Skin of body (tissue), 2 donors: ENCODE measurements around the gene NTRK2. TPM values are rescaled to one million over a fixed set of nuclear protein-coding genes. Genes with fewer than 3 reads are reported as not detected.

Experiments
- DNase-seq: peaks from one replicate; lab custom pipeline; 2025; lab: John Stamatoyannopoulos, UW
- total RNA-seq: library from RNA; depleted of rRNA; stranded (reverse); fragments of >200 nt; gene quantifications from one replicate; pipeline ENCODE4 v1.2.3, GENCODE V29; 2014

NTRK2 gene
- total RNA-seq, 1 donor from 2014 or later, result 35.3 TPM

DNA sequence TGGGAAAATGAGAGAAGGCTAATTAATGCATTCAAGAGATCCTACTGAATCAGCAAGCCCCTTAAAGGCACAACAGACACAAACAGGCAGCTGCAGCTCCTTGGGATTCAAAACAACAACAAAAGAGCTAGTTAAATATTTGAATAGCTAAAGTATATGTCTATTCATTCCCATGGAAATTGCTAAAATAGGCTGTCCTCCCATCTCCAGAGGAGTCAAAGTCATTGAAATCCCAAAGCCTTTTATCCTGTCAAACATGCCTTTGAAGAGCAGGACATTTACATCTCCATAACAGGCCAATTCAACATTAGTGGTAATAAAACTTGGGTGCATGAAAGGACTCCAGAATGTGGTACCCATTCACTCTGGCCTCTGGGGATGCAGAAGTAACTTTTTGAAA is 177.4 kb downstream of the NTRK2 start:
- DNase-seq, result no peak

DNA sequence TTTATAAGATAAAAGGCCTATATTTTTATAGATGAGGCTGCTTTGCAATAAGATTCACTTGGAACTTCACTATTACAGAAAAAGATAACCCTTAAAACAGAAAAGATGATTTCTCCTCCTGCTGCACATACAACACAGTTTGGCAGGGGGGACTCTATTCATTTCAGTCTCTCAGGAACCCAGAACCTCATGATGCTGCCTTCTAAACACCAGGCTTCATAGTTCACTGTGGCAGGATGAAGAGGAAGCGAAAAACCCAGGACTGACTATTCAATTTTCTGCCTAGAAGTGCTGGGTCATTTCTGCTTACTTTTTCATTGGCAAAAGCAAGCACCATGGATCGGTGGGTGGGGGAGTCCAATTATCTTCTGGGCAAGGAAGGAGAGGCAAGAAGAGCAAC is 179.5 kb downstream of the NTRK2 start:
- DNase-seq, result no peak

DNA sequence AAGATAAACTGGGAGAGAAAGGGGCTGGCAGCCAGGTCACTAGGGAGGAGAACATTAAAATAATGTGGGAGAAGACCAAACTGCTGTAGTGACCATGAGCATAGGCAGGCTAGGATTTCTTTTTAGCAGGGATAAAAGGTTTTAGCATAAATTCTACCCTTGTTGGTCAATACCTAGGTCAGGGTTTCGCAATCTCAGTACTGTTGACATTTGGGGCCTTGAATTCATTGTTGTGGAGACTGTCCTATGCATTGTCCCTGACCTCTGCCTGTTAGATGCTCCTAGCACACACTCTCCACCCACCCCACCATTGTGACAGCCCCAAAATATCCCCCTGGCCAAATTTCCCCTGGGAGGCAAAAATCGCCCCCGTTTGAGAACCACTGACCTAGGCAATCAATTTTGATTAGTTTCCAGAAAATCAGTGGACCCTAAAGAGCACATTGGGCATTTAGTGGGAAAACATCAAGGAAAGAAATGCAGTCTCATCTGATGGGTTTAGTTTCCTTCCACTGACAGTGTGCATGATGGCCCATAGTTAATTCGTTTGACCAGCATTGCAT is 181.4 kb downstream of the NTRK2 start:
- DNase-seq, result no peak

DNA sequence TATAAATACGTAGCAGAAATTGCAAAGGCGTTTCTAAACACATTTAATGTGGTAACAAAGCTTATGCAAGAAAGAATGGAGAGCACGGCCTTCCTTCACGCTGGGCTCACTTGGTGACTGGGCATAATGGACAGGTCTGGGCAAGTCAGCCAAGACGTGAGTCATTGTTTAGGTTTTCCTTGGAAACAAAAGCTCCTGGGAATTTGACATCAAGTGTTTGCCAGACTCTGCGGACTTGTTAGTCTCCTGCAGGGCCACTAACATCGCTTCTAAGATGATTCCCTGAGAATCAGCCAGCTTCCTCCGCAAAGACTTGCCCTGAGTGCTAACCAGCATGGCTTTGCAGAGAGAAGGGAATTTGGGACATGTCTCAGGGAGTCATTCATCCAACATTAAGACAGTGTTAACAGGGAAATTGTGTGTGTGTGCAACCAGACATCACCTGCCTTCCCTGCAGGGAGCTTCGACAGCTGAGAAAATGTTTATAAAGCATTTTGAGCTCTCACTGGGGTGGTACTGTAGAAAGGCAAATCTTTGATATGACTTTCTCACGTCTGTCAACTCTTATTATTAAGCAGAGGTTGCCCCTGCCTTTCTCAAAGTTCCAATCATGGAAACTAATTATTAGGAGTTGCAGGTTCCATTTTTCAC is 182.5 kb downstream of the NTRK2 start:
- no peak for DNase-seq

- DNase-seq, result no peak
These were observed 183.2 kb downstream of the NTRK2 start for GRCh38 chr9:84852617-84853301.

DNA sequence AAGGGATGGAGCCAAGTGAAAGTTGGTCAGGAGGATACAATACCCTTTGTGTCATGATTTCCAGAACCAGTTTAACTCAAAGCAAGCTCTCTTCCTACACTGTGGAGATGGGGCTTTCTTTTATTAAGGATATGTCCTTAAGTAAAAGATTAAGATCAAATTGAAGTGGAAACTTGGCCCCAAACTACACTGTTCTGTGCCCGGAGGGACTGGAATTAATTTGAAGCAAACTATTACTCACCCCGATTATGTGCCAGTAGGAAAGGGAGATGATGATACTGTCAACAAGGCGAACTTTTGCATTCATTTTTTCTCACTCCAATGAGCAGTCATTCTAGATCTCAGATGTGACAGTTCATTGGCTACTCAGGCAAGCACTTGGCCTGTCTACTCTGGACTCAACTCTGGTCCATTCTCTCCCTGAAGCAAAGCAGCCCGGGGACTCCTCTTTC is 186.7 kb downstream of the NTRK2 start:
- DNase-seq, result peak; percentile 95

DNA sequence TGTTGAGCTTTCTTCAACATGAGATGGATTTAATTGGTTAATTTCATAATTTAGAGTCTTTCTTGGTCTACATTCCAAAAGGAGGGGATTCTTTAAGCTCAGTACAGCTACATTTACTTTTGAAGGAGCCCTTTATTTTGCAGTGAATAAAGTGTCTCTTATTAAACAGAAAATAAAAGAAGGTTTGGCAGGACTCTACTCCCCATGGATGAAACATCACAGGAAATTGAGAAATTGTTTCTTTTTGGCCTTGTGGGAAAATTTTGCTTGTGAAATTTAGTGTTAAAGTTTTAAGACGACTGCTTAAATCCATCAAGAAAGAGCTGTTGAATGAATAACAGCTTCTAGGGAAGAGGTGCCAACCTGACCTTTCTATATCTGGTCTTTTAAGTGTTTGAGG is 187.7 kb downstream of the NTRK2 start:
- peak; percentile 46 for DNase-seq

GRCh38 chr9:84858364-84858763 is 188.8 kb downstream of the NTRK2 start:
- peak; percentile 32 for DNase-seq

DNA sequence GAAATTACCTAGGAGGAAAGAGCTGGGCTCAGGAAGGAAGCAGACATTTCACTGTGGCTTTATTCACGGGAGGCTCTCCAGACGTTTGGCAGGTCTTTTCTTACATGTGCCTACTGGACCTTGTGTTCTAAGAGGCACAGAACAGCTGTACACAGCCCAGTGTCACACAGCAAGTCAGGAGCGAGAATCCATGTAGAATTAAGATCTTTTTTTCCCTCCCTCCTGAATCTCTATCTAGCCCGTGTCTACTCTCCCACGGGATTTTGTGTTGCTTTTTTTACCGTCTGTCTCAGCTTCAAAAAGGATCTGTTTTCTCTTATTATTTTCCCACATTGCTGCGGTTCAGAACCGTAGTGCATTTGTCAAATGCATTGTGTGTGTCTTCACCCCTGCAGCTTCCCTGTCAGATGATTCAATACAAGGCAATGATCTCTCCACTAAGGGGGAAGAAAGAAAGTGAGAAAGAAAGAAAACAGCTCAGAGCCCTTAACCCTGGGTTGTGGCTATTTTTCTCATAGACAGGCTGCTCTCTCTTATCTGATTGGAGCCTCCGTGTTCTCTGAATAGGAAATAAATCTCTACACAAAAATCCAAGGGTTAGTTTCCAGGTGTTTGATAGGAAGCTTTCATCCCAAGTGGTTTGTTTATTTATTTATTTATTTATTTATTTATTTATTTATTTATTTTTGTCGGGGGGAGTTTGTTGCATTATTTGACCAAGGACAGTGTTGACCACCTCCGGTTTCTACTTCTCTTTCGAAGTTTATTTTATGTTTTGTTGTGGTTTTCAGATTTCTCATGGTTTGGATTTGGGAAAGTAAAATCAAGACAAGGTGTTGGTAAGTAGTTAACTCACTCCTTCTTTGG is 191.0 kb downstream of the NTRK2 start:
- peak; percentile 26 for DNase-seq

GRCh38 chr9:84861455-84861854 is 191.9 kb downstream of the NTRK2 start:
- DNase-seq, result no peak

DNA sequence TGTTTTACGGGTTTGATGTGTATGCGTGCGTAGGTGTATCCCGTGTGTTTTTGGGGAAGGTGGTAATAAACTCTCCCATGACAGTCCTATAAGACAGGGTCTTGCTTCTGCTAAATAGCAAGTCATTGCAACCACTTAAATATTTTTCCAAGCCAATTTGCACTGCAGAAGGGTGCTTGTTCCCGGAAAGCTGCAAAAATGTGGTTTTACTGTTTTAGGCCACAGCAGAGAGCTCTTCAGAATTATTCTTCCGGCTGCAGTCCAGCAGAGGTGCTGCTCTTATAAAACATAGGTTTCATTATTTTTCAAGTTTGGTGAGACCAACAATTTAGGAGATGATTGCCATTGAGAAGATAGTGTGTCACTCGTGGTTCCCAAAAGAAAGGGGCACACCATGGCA is 192.8 kb downstream of the NTRK2 start:
- DNase-seq, result no peak

DNA sequence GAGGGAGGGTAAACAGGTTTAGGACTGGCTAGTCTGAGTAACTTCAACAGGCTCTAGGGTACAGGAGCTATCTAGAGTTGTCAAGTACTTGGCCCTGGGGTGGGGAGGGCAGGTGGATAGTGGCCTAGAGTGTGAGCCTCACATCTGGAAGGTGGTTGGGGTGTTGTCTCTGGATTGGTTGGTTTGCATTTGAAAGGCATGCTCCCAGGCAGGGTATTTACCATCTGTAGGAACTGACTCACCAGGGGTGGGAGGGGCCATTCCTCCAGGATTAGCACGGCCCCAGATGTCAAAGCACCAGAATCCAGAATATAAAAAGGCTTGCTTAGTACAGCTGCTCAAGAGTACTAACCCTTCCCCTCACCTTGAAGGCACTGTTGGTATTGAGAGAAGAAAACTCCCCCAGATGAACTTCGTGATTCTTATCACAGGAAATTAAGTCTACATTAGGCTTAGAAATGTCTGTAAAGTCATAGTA is 193.3 kb downstream of the NTRK2 start:
- DNase-seq, result peak; percentile 36

- no peak for DNase-seq
These were observed 193.8 kb downstream of the NTRK2 start for GRCh38 chr9:84863372-84863771.

- DNase-seq, result peak; percentile 83
These were observed 197.1 kb downstream of the NTRK2 start for GRCh38 chr9:84866396-84867175.

- DNase-seq, result peak; percentile 87
These were observed 197.7 kb downstream of the NTRK2 start for GRCh38 chr9:84867186-84867585.

- DNase-seq, result no peak
These were observed 199.6 kb downstream of the NTRK2 start for GRCh38 chr9:84869091-84869490.

DNA sequence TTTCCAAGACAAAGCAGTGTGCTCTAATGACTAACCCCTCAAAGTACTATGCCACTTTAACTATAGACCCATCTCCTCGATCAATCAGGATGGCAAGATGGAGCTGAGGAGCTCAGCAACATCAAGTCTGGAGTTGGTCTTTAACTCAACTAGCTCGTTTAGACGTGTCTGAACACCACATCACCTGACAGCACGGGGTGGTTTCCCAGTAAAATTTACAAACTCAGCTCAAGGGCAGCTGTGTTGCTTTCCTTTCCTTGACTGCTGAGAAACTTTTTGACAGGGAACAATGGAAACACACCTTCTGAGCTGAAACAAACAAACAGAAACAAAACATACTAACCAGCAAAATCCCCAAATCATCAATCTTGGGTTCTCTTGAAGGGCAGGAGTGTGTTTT is 202.5 kb downstream of the NTRK2 start:
- DNase-seq, result no peak

- DNase-seq, result no peak
These were observed 204.5 kb downstream of the NTRK2 start for GRCh38 chr9:84874022-84874421.

DNA sequence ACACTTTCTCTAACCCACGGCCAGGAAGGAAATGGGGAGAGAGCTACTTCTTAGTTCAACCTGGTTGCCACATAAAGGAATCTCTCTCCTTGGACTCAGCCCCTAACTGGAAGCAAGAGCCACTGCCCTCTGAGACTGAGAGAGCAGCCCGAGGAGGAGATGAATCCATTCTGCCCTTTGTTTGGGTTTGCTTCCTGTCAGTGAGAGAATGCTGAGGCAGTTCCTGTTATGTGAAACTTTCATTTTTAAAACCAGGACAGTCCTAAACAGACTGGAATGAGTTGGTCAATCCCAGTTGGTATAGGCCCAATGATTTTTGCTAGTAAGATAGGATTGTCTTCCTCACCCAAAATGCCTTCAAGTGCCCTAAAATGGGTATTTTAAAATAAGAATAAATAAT is 205.1 kb downstream of the NTRK2 start:
- no peak for DNase-seq

DNA sequence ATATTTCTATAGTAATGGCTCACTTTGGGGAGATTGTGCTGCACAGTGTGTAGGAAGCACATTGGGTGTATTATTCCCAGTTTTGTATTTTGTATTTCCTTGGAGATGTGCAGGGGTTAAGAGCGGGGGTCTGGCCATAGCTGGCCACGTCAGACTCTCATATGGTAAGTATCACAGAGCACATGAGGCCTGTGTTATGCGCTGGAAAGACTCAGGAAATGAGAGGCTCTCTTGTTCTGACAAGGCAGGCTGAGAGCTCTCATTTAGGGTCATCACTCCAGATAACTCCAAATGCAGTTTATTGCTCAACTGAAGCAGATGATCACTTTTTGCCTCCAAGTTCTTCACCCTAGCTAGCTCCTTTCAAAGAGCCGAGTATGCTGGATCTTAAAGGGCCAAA is 205.7 kb downstream of the NTRK2 start:
- DNase-seq, result peak; percentile 33

GRCh38 chr9:84879631-84880030 is 210.1 kb downstream of the NTRK2 start:
- no peak for DNase-seq
